BJ (cell line): ENCODE data around the gene CARHSP1. TPM values are rescaled to one million over a fixed set of nuclear protein-coding genes. Genes with fewer than 3 reads are reported as not detected.

Experiments
- CTCF ChIA-PET: fragments of 350-600 bp; formaldehyde crosslinking; extraction: SDS; loops from one replicate; lab custom pipeline; 2021; ENCODE audit warnings: antibody characterized with exemption, inconsistent platforms; lab: Yijun Ruan, JAX
- POLR2A ChIA-PET: fragments of 300-600 bp; sonication (Branson Sonifier 250); formaldehyde crosslinking; extraction: SDS; loops from one replicate; lab custom pipeline; 2021; ENCODE audit warnings: antibody characterized with exemption; lab: Charles Lee
- DNase-seq: peaks from one replicate; pipeline ENCODE4 v3.0.0-alpha.2; 2011; ENCODE audit warnings: low read depth
- H3K27me3 ChIP-seq: 2 replicates; pipeline ENCODE4 v1.6.0; 2011; ENCODE audit warnings: low read length; ENCODE audit not compliant: control insufficient read depth, insufficient read depth
- H3K36me3 ChIP-seq: 2 replicates; pipeline ENCODE4 v1.5.1; 2011; ENCODE audit warnings: low read length; ENCODE audit not compliant: control insufficient read depth, insufficient read depth
- H3K4me3 ChIP-seq: 2 replicates; pipeline ENCODE4 v1.5.1; 2011; ENCODE audit warnings: low read depth, mild to moderate bottlenecking, control low read depth, low read length
- polyA plus RNA-seq: library from polyadenylated mRNA; depleted of rRNA; stranded (reverse); fragments of >200 nt; gene quantifications from 2 replicates; pipeline ENCODE4 v1.2.3, GENCODE V29; 2011
- TF ChIP-seq, protein P1 (sequence below): IDR thresholded peaks from 2 replicates; pipeline ENCODE4 v1.5.1; 2011; ENCODE audit warnings: low read depth, mild to moderate bottlenecking, control low read depth, inconsistent platforms, low read length, moderate library complexity; ENCODE audit not compliant: insufficient read depth

The CARHSP1 gene
- polyA plus RNA-seq, 1 experiment = 119 TPM

DNA sequence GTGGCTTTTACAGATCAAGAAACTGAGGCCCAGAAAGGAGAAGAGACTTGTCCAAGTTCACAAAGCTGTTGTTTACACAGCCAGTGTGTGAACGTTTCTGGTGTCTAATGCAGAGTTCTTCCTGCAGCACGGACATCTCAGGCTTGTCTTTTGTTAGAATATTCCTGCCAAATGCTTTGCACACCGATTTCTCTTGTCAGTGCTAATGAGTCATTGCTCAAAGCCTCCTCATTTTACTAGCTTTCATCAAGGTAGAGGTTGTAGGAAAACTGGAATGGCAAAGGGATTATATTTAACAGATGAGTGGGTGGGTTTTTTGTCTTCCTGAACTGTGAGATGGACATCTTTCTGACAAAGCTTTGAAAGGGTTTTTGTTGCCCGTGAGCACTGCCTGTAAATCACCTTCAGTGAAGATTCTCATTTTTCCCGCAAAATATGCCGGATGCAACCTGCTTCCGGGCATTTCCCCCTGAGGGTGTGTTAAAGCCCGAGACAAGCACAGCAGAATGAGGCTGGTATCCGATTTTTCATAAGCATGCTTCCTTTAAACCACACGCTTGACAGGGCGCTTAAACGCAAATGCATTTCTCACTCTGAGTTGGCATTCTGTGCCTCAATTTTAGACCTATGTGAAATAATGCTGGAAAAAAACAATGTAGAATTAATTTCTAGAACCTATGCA is 56.5 kb downstream of the CARHSP1 start:
- ChIA-PET CTCF (interaction anchor here (1.4 kb wide), 1 partner anchor 68 kb away, joined by 3 read pairs; no protein-coding TSS in a partner anchor), POLR2A (no interaction called here)
- peaks cover 39% of the 10 kb centered on the region for H3K36me3 ChIP-seq
- DNase-seq = no peak
- TF ChIP-seq, protein P1, sequence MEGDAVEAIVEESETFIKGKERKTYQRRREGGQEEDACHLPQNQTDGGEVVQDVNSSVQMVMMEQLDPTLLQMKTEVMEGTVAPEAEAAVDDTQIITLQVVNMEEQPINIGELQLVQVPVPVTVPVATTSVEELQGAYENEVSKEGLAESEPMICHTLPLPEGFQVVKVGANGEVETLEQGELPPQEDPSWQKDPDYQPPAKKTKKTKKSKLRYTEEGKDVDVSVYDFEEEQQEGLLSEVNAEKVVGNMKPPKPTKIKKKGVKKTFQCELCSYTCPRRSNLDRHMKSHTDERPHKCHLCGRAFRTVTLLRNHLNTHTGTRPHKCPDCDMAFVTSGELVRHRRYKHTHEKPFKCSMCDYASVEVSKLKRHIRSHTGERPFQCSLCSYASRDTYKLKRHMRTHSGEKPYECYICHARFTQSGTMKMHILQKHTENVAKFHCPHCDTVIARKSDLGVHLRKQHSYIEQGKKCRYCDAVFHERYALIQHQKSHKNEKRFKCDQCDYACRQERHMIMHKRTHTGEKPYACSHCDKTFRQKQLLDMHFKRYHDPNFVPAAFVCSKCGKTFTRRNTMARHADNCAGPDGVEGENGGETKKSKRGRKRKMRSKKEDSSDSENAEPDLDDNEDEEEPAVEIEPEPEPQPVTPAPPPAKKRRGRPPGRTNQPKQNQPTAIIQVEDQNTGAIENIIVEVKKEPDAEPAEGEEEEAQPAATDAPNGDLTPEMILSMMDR = no peak
- no peak overlapping the region for H3K4me3 ChIP-seq
- H3K27me3 ChIP-seq = no peaks in the 10 kb centered on the region

DNA sequence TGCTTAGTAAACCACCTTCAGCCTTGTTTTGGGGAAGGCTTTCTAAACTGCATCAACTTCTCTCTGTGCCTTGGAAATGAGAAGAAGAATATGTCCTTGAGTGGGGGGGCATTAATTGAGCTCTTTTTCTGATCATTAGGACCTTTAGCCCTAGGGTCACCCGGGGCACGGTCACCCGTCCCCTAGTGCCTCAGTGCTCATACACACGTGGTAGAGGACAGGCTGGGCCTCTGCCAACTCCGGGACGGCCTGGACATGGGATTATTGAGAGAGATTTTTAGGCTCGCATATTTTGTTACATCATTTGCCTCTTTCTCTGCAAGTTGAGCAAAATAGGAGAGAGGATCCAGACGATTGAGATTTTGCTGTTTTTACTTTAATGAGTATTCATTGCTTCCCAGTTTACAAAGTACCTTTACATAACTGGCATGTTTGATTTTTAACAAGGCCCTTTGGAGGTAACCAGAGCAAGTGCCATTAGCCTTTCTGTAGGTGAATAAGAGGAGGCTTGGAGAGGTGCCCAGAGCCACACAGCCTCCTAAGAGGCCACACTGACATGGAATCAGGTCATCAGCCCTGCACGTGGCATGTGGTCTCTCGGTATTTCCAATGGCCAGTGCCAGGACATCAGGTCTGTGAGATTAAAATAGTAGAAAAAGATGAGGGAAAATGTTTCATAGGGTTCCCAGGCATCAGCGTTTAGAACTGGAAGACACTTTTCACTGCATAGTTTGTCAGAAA is 60.0 kb downstream of the CARHSP1 start:
- CTCF ChIA-PET = interaction anchor here (1.1 kb wide), 1 partner anchor 11 kb away, joined by 3 read pairs; no protein-coding TSS in a partner anchor
- POLR2A ChIA-PET = no interaction called here
- Histone ChIP-seq H3K4me3 (no peak overlapping the region), H3K27me3 (no peaks in the 10 kb centered on the region), H3K36me3 (peaks cover 43% of the 10 kb centered on the region)
- DNase-seq = no peak
- TF ChIP-seq, protein P1 = no peak

DNA sequence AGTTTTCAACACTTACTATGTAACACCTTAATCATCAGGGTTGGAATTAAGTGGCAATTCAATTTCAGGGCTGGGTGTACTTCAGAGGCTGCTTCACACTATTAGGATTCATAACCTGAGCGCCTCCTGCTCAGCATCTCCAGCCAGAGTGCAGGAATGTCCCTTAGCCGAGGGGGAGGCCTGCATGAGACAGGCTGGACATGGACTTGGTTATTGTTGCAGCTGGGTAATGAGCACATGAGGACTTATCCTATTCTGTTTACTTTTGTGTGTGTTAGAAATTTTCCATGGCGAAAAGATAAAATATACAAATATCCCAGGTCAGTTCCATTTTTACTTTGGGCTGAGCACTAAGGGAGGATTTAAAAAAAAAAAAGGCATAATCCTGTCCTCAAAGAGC is 60.8 kb downstream of the CARHSP1 start:
- H3K27me3 ChIP-seq = no peaks in the 10 kb centered on the region
- no peak overlapping the region for H3K4me3 ChIP-seq
- TF ChIP-seq, protein P1 = no peak
- peaks cover 40% of the 10 kb centered on the region for H3K36me3 ChIP-seq
- DNase-seq = no peak
- ChIA-PET CTCF (interaction anchor here (1.1 kb wide), 1 partner anchor 11 kb away, joined by 3 read pairs; no protein-coding TSS in a partner anchor), POLR2A (no interaction called here)

DNA sequence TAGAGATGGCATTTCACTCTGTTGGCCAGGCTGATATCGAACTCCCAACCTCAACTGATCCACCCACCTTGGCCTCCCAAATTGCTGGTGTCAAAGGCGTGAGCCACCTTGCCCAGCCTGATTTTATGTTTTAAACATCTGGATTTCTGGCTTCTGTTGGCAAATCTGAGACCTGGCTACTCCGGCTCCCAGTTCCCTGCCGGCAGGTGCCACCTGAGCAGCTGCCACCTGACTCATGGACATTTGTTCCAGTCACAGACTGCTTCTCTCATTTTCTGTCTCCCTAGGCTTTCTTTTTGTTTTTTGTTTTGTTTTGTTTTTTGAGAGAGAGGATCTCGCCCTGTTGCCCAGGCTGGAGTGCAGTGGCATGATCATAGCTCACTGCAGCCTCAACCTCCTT is 61.6 kb downstream of the CARHSP1 start:
- H3K4me3 ChIP-seq = no peak overlapping the region
- POLR2A ChIA-PET = no interaction called here
- no peak for DNase-seq
- no peaks in the 10 kb centered on the region for H3K27me3 ChIP-seq
- H3K36me3 ChIP-seq = peaks cover 42% of the 10 kb centered on the region
- TF ChIP-seq, protein P1 = no peak
- CTCF ChIA-PET = no interaction called here

DNA sequence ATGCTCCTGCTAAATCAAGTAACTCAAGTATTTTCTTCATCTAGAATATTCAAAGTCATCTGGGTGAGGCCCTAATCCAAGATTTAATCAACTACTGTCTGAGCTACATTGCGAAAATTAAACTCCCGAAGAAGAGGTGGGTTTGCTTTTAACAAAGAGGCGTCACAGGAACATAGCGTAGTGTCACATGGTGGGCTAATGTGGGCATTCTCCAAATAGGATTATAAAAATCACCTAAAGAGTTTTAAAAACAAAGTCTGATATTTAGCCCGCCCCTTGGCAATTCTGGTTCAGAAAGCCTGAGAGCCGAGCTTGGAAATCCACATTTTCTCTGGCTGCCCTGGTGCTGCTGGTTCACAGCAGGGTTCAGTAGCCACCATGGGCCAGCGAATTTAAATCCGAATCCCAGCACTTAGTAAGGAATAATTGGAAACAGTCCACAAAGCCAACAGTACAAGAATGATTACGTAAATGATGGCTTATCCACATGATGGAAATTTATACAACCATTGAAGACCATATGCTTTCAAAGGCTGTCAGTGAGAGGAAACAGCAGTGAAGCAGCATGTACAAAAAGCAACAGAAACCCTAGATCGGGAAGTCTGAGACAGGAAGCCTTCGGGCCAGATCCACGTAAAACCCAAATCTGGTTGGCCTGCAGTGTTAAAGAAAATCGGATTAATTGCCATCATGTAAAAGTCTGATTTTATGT is 62.4 kb downstream of the CARHSP1 start:
- POLR2A ChIA-PET = no interaction called here
- Histone ChIP-seq H3K4me3 (no peak overlapping the region), H3K27me3 (no peaks in the 10 kb centered on the region), H3K36me3 (peaks cover 42% of the 10 kb centered on the region)
- CTCF ChIA-PET = interaction anchor here (1.1 kb wide), 1 partner anchor 9 kb away, joined by 3 read pairs; the partner anchor contains the start of genes PMM2 and TMEM186
- DNase-seq = no peak
- TF ChIP-seq, protein P1 = no peak
